Astrocyte (in vitro differentiated cells and primary cell): ENCODE results near the gene SARNP. TPM values are rescaled to one million over a fixed set of nuclear protein-coding genes. Genes with fewer than 3 reads are reported as not detected.

ENCODE experiments used
- DNase-seq: peaks from one replicate; pipeline ENCODE4 v3.0.0-alpha.2; 2010; ENCODE audit warnings: low read depth
- FAIRE-seq: peaks from 2 replicates; lab custom pipeline; 2011; peaks lifted over from hg19 to GRCh38; lab: Jason Lieb, UNC
- H2AFZ ChIP-seq: 2 replicates; pipeline ENCODE4 v1.6.0; 2012; ENCODE audit warnings: low read depth, low read length, inconsistent platforms
- H3K27ac ChIP-seq: 2 replicates; pipeline ENCODE4 v1.5.1; 2011; ENCODE audit warnings: low read depth, low read length, inconsistent platforms
- H3K27me3 ChIP-seq: 2 replicates; pipeline ENCODE4 v1.6.0; 2011; ENCODE audit warnings: low read length, inconsistent platforms; ENCODE audit not compliant: insufficient read depth
- H3K36me3 ChIP-seq: 2 replicates; pipeline ENCODE4 v1.5.1; 2011; ENCODE audit warnings: low read length, inconsistent platforms; ENCODE audit not compliant: insufficient read depth
- H3K4me1 ChIP-seq: 2 replicates; pipeline ENCODE4 v1.5.1; 2011; ENCODE audit warnings: low read length, inconsistent platforms; ENCODE audit not compliant: insufficient read depth
- H3K4me2 ChIP-seq: 2 replicates; pipeline ENCODE4 v1.6.0; 2012; ENCODE audit warnings: low read length, inconsistent platforms
- H3K4me3 ChIP-seq: 2 replicates; pipeline ENCODE4 v1.5.1; 2011; ENCODE audit warnings: low read depth, mild to moderate bottlenecking, low read length, inconsistent platforms; ENCODE audit not compliant: insufficient read depth
- H3K79me2 ChIP-seq: 2 replicates; pipeline ENCODE4 v1.6.0; 2012; ENCODE audit warnings: mild to moderate bottlenecking, low read length, inconsistent platforms; ENCODE audit not compliant: insufficient read depth
- H3K9ac ChIP-seq: 2 replicates; pipeline ENCODE4 v1.6.0; 2012; ENCODE audit warnings: mild to moderate bottlenecking, low read length, inconsistent platforms
- H3K9me3 ChIP-seq: 2 replicates; pipeline ENCODE4 v1.5.1; 2012; ENCODE audit warnings: low read depth, mild to moderate bottlenecking, low read length, inconsistent platforms; ENCODE audit not compliant: insufficient read depth
- H4K20me1 ChIP-seq: 2 replicates; pipeline ENCODE4 v1.6.0; 2012; ENCODE audit warnings: low read length, inconsistent platforms; ENCODE audit not compliant: insufficient read depth
- H3K27ac Mint-ChIP-seq: one replicate; pipeline ENCODE4 v1.8.0; 2021; ENCODE audit warnings: mild to moderate bottlenecking, mixed read lengths; ENCODE audit not compliant: unreplicated experiment
- H3K27me3 Mint-ChIP-seq: one replicate; pipeline ENCODE4 v1.8.0; 2021; ENCODE audit warnings: low read depth, mixed read lengths; ENCODE audit not compliant: unreplicated experiment
- H3K36me3 Mint-ChIP-seq: one replicate; pipeline ENCODE4 v1.8.0; 2021; ENCODE audit warnings: low read depth, mixed read lengths; ENCODE audit not compliant: unreplicated experiment
- H3K4me1 Mint-ChIP-seq: one replicate; pipeline ENCODE4 v1.8.0; 2021; ENCODE audit warnings: low read depth, mixed read lengths; ENCODE audit not compliant: unreplicated experiment
- H3K4me3 Mint-ChIP-seq: one replicate; pipeline ENCODE4 v1.8.0; 2021; ENCODE audit warnings: mild to moderate bottlenecking, moderate library complexity, mixed read lengths; ENCODE audit not compliant: unreplicated experiment
- H3K9me3 Mint-ChIP-seq: one replicate; pipeline ENCODE4 v1.8.0; 2021; ENCODE audit warnings: mild to moderate bottlenecking, mixed read lengths; ENCODE audit not compliant: unreplicated experiment
- CTCF ChIP-seq: IDR thresholded peaks from 2 replicates; pipeline ENCODE4 v1.5.1; 2011; ENCODE audit warnings: low read depth, mild to moderate bottlenecking, inconsistent platforms, low read length, moderate library complexity; ENCODE audit not compliant: insufficient read depth
- EZH2 ChIP-seq: IDR thresholded peaks from 2 replicates; pipeline ENCODE4 v1.6.1; 2012; ENCODE audit warnings: mild to moderate bottlenecking, low read length, inconsistent platforms; ENCODE audit not compliant: insufficient read depth
- total RNA-seq: library from RNA; stranded (reverse); gene quantifications from 2 replicates; pipeline ENCODE4 v1.2.1, GENCODE V29; 2021

SARNP gene
- total RNA-seq, 1 donor from 2014 or later, result 105 TPM

- H3K4me3 ChIP-seq, result no peak overlapping the region
- TF ChIP-seq CTCF, result no peak
- no peak for TF ChIP-seq EZH2
- peaks cover 86% of the 10 kb centered on the region for H4K20me1 ChIP-seq
- no peaks in the 10 kb centered on the region for H3K27me3 Mint-ChIP-seq
- H3K9me3 ChIP-seq, result no peaks in the 10 kb centered on the region
- peaks cover 99% of the 10 kb centered on the region for H3K79me2 ChIP-seq
- H3K27me3 ChIP-seq, result no peaks in the 10 kb centered on the region
- no peak overlapping the region for H3K27ac ChIP-seq
- H3K4me1 ChIP-seq, result peaks cover 10% of the 10 kb centered on the region
- peaks cover 13% of the 10 kb centered on the region for H3K4me1 Mint-ChIP-seq
- no peak overlapping the region for H3K27ac Mint-ChIP-seq
- no peak overlapping the region for H3K4me2 ChIP-seq
- no peak for DNase-seq
- H3K36me3 ChIP-seq, result peaks cover 5% of the 10 kb centered on the region
- FAIRE-seq, result no peak
- H3K9me3 Mint-ChIP-seq, result no peaks in the 10 kb centered on the region
- peaks cover 4% of the 10 kb centered on the region for H3K36me3 Mint-ChIP-seq
- no peak overlapping the region for H3K4me3 Mint-ChIP-seq
- H2AFZ ChIP-seq, result no peak overlapping the region
- no peak overlapping the region for H3K9ac ChIP-seq
These were observed 5.4 kb downstream of the SARNP start for GRCh38 chr12:55812088-55812487.

GRCh38 chr12:55809274-55809673 is 8.2 kb downstream of the SARNP start:
- H3K9me3 ChIP-seq, result no peaks in the 10 kb centered on the region
- H3K27me3 ChIP-seq, result no peaks in the 10 kb centered on the region
- Mint-ChIP-seq H3K27me3 (no peaks in the 10 kb centered on the region), H3K4me3 (no peak overlapping the region), H3K36me3 (peaks cover 4% of the 10 kb centered on the region), H3K27ac (no peak overlapping the region), H3K4me1 (peaks cover 9% of the 10 kb centered on the region), H3K9me3 (no peaks in the 10 kb centered on the region)
- DNase-seq, result no peak
- H3K36me3 ChIP-seq, result peaks cover 9% of the 10 kb centered on the region
- no peak for FAIRE-seq
- H3K4me1 ChIP-seq, result no peaks in the 10 kb centered on the region
- no peak overlapping the region for H3K4me3 ChIP-seq
- no peak overlapping the region for H3K27ac ChIP-seq
- H3K79me2 ChIP-seq, result peaks cover 99% of the 10 kb centered on the region
- H3K9ac ChIP-seq, result no peak overlapping the region
- no peak overlapping the region for H2AFZ ChIP-seq
- H4K20me1 ChIP-seq, result peaks cover 87% of the 10 kb centered on the region
- H3K4me2 ChIP-seq, result no peak overlapping the region
- no peak for TF ChIP-seq CTCF
- no peak for TF ChIP-seq EZH2

- H3K9me3 Mint-ChIP-seq, result no peaks in the 10 kb centered on the region
- DNase-seq (no peak), FAIRE-seq (no peak)
- Histone ChIP-seq H3K79me2 (peaks cover 95% of the 10 kb centered on the region), H3K27me3 (no peaks in the 10 kb centered on the region), H3K4me2 (no peak overlapping the region), H3K27ac (no peak overlapping the region), H2AFZ (no peak overlapping the region), H3K9me3 (no peaks in the 10 kb centered on the region), H4K20me1 (peaks cover 76% of the 10 kb centered on the region), H3K36me3 (peaks cover 16% of the 10 kb centered on the region), H3K4me3 (no peak overlapping the region), H3K4me1 (no peaks in the 10 kb centered on the region), H3K9ac (no peak overlapping the region)
- peaks cover 7% of the 10 kb centered on the region for H3K36me3 Mint-ChIP-seq
- no peak overlapping the region for H3K4me3 Mint-ChIP-seq
- no peak overlapping the region for H3K27ac Mint-ChIP-seq
- TF ChIP-seq CTCF, result no peak
- TF ChIP-seq EZH2, result no peak
- peaks cover 5% of the 10 kb centered on the region for H3K4me1 Mint-ChIP-seq
- H3K27me3 Mint-ChIP-seq, result no peaks in the 10 kb centered on the region
These were observed 10.5 kb downstream of the SARNP start for GRCh38 chr12:55806982-55807381.
